NCI-H1105 (cell line): ENCODE measurements around the gene CALCA.
"Not testable (repeated sequence)": the region's sequence is repeated elsewhere in the genome, so short reads cannot be mapped to it uniquely, and the experiment has no call there.

Experiments
- DNase-seq: peaks from one replicate; lab custom pipeline; 2025; lab: John Stamatoyannopoulos, UW

CALCA gene, protein sequence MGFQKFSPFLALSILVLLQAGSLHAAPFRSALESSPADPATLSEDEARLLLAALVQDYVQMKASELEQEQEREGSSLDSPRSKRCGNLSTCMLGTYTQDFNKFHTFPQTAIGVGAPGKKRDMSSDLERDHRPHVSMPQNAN

DNA sequence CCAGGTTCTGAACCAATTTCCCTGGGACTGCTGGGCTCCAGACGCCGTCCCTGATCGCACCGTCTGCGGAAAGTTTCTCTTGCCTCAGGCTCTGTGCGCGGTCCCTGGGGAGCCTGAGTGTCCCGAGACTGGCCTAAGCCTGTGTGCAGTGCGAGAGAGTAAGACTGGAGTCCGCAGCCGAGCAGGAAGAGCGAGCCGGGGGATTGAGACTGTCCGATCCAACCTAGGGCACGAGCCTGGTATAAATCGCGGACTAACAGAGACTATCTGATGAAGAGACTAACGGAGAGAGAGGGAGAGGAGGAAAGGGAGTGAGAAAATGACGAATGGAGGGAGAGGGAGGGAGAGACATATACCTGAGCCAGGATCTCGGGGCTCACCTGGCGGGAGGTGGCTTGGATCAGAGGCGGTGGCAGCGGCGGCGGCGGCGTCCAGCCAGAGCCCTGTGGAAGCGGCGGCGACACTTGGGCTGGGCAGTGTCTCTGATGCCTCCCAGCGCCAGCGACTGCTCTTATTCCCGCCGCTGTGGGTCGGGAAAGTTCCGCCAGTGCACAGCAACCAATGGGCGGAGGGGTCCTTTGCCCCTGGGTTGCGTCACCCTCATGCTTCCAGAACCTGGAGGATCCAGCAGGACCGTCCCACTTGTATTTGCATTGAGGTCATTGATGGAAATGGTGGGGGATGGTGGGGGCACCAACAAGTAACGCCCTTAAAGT is at the start of gene CALCA:
TSS of gene CALCA (minus strand) at position 487 of the 716 bp plus-strand sequence. CDS start 1,159 bp downstream, outside the sequence.
- no peak for DNase-seq

DNA sequence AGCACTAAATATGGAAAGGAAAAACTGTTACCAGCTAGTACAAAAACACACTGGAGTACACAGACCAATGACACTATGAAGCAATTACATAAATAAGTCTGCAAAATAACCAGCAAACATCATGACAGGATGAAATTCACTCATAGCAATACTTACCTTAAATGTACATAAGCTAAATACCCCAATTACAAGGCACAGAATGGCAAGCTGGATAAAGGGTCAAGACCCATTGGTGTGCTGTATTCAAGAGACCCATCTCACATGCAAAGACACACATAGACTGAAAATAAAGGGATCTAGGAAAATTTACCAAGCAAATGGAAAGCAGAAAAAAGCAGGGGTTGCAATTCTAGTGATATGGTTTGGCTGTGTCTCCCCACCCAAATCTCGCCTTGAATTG is 44.0 kb upstream of the CALCA start:
- DNase-seq, result no peak

GRCh38 chr11:15011776-15012345 is 39.7 kb upstream of the CALCA start:
- DNase-seq, result no peak

GRCh38 chr11:15010865-15011264 is 38.7 kb upstream of the CALCA start:
- DNase-seq, result no peak

DNA sequence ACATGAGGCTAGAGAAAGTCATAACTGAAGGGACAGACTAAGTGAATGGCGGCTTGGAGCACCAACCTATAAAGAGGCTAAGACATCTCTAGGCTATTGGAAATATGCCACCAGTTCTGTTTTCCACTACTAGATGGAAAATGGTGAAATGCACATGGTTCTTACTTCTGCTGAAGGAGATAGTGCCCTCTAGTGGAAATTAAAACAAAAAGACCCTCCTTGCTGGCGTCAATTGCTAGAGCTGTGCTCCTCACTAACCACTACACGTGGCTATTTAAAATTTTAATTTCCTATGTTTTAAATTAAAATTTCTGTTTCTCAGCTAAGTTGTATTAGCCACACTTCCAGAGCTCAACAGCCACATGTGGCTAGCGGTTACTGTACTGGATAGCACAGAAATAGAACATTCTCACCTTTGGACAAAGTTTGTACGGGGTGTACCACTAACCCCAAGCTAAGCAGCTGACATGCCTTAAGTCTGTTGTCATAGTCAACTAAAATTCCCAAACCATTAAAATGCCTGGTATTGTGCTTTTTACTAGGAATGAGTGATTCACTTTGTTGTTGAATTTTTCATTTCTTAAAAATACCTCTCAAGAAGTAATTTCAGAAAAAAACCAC is 34.1 kb upstream of the CALCA start:
- DNase-seq, result peak; percentile 51

GRCh38 chr11:14988133-14988532 is 16.0 kb upstream of the CALCA start:
- not testable (repeated sequence) for DNase-seq

- DNase-seq, result peak; percentile 34
Observed at GRCh38 chr11:14981507-14981906, 9.4 kb upstream of the CALCA start.

DNA sequence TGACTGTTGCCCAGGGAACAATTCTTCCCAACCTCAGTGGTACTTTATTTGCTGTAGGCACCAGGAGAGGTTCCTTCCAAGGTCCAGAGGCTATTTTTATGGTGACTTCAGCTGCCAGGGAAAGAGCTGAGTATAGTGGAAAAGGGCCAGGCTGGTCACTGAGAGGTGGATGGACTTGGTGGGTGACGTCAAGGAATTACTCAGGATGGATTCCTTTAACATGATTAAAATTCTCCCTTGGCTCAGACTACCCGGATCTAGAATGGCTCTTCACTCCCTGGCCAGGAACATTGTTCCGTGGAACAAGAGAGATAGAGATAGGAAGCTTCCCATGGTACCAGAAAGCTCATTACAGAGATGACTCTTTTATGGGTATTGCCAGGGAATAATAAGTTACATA is 8.7 kb upstream of the CALCA start:
- no peak for DNase-seq

GRCh38 chr11:14977101-14977880 is 5.1 kb upstream of the CALCA start:
- no peak for DNase-seq

- no peak for DNase-seq
Observed at GRCh38 chr11:14975252-14975587, 3.1 kb upstream of the CALCA start.

GRCh38 chr11:14974515-14975251 is 2.5 kb upstream of the CALCA start:
- DNase-seq, result no peak

GRCh38 chr11:14973621-14974514 is 1.7 kb upstream of the CALCA start:
- DNase-seq, result no peak

DNA sequence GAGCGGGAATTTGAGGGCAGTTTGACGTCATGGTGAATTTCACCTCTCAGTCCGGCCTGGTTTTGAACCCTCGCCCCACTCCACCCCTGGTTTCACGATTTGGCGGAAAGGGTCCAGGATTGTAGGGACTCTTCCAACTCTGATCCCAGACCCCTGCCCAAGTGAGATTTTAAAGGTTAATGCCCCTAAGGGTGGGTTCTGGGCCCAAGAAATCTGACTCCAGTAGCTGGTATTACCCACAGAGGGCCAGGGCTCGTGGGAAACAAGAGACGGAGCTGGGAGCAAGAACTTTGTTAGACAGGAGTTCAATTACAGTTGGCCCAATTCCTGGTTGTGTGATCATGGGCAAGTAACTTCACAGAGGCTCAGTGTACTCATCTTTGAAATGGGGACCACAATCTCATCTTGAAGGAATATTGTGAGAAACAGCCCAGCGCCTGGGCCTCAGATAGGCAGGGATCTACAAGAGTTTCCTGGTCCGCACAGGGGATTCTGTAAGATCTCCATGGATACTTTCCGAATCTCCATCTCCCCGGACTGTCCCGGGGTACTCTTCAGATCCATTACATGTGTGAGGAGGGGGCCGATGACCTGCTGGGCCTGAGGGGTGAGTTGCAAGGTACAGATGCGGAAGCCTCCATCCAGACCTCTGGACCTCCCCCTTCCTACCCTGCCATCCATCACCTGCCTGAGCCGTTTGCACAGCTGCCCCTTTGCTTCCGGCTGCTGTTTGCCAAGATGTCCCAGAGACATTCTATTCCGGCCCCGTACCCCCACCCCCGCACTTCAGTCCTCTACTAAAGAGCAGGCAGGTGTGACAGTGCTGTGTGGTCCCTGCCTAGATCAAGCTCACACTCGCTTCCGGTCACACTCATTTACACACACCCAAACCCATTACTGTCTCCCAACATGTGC is 687 bp upstream of the CALCA start:
- peak; percentile 63 for DNase-seq

DNA sequence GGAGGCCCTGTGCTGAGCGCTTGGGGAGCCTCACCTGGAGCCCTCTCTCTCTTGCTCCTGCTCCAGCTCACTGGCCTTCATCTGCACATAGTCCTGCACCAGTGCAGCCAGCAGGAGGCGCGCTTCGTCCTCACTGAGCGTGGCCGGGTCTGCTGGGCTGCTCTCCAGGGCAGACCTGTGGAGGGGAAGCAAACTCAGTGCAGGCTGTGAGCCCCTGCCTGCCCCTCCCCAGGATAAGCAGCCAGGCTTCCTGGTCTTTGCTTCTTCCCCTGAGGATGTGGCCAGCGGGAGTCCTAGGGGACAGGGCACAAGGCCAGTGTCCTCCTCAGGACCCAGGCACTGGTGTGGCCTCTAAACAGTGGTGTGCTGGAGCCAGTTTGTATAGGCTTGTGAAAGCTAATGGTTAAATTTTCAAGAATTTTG is 2.2 kb downstream of the CALCA start:
- DNase-seq, result no peak

GRCh38 chr11:14967581-14968243 is 4.4 kb downstream of the CALCA start:
- DNase-seq, result peak; percentile 76

- DNase-seq, result no peak
Observed at GRCh38 chr11:14956111-14956510, 16.0 kb downstream of the CALCA start.

- DNase-seq, result no peak
Observed at GRCh38 chr11:14954581-14954980, 17.6 kb downstream of the CALCA start.

GRCh38 chr11:14953904-14954303 is 18.2 kb downstream of the CALCA start:
- no peak for DNase-seq
